Activated naive CD4-positive, alpha-beta T cell treated with anti-CD3 and anti-CD28 coated beads, Interleukin-2, amount 50 U/mL, for 24 hours (primary cell): ENCODE measurements around the gene TNFSF18.
"Not testable (repeated sequence)": the region's sequence is repeated elsewhere in the genome, so short reads cannot be mapped to it uniquely, and the experiment has no call there.

ENCODE experiments used
- H3K27ac Mint-ChIP-seq: one replicate; pipeline ENCODE4 v1.8.0; 2021; ENCODE audit warnings: mild to moderate bottlenecking, mixed read lengths
- H3K27me3 Mint-ChIP-seq: one replicate; pipeline ENCODE4 v1.8.0; 2021; ENCODE audit warnings: mixed read lengths
- H3K36me3 Mint-ChIP-seq: one replicate; pipeline ENCODE4 v1.8.0; 2021; ENCODE audit warnings: mixed read lengths
- H3K4me1 Mint-ChIP-seq: one replicate; pipeline ENCODE4 v1.8.0; 2021; ENCODE audit warnings: mixed read lengths
- H3K4me3 Mint-ChIP-seq: one replicate; pipeline ENCODE4 v1.8.0; 2021; ENCODE audit warnings: mild to moderate bottlenecking, mixed read lengths
- H3K9me3 Mint-ChIP-seq: one replicate; pipeline ENCODE4 v1.8.0; 2021; ENCODE audit warnings: mixed read lengths

TNFSF18 gene, protein sequence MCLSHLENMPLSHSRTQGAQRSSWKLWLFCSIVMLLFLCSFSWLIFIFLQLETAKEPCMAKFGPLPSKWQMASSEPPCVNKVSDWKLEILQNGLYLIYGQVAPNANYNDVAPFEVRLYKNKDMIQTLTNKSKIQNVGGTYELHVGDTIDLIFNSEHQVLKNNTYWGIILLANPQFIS

GRCh38 chr1:173050865-173051264 is at the start of gene TNFSF18:
TNFSF18 (minus strand) TSS chr1:173050941; CDS start chr1:173050896, 45 bp downstream.
- Mint-ChIP-seq H3K36me3 (no peaks in the 10 kb centered on the region), H3K27me3 (no peaks in the 10 kb centered on the region), H3K4me1 (peaks cover 6% of the 10 kb centered on the region), H3K4me3 (no peak within 1 kb of the TSS), H3K9me3 (no peaks in the 10 kb centered on the region), H3K27ac (no peak within 1 kb of the TSS)

- Mint-ChIP-seq H3K4me3 (no peak overlapping the region), H3K27me3 (no peaks in the 10 kb centered on the region), H3K36me3 (no peaks in the 10 kb centered on the region)
Measured at GRCh38 chr1:173099166-173099565, 48.4 kb upstream of the TNFSF18 start.

DNA sequence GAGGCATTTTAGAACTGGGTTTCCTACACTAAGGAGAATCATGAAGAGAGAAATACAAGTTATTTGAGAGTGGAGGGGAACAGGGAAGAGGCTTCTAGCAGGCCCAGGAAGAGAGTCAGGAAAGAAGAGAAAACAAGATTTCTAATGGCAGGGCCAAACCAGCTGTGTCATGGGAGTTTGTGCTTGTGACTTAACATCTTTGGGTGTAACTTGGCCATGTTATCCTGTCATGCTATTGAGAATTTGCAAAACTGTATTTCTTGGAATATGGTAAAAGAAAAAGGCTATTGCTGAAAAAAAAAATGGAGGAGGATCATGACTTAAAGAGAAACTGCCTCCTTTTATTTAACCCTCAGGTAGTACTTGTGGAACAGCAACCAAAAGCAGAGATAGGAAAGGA is 47.4 kb upstream of the TNFSF18 start:
- H3K27me3 Mint-ChIP-seq, result no peaks in the 10 kb centered on the region
- H3K9me3 Mint-ChIP-seq, result no peaks in the 10 kb centered on the region
- no peak overlapping the region for H3K4me3 Mint-ChIP-seq
- no peak overlapping the region for H3K27ac Mint-ChIP-seq
- no peaks in the 10 kb centered on the region for H3K36me3 Mint-ChIP-seq
- no peaks in the 10 kb centered on the region for H3K4me1 Mint-ChIP-seq

More at GRCh38 chr1:173099166-173099565, 48.4 kb upstream of the TNFSF18 start:
- Mint-ChIP-seq H3K9me3 (no peaks in the 10 kb centered on the region), H3K4me1 (no peaks in the 10 kb centered on the region), H3K27ac (no peak overlapping the region)

- no peaks in the 10 kb centered on the region for H3K36me3 Mint-ChIP-seq
- H3K9me3 Mint-ChIP-seq, result no peaks in the 10 kb centered on the region
- no peak overlapping the region for H3K27ac Mint-ChIP-seq
Measured at GRCh38 chr1:173097001-173097400, 46.3 kb upstream of the TNFSF18 start.

DNA sequence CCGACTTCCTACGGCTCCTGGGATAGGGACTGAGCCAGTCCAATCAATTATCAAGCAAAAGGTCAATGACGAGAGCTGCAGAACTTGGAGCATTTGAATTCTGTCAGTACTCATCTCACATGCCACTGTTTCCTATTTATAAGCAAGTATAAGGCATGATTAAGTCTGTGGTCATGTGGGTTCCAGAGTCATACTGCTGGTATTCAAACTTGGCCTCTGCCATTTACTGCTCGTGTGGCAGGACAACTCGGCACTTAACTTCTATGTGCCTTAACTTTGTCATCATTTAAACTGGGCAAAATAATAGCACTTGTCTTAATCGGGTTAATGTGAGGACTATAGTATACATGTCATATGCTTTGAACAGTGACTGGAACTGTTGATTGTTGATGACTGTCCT is 44.9 kb upstream of the TNFSF18 start:
- no peak overlapping the region for H3K27ac Mint-ChIP-seq
- H3K27me3 Mint-ChIP-seq, result no peaks in the 10 kb centered on the region
- H3K4me3 Mint-ChIP-seq, result no peak overlapping the region
- H3K9me3 Mint-ChIP-seq, result no peaks in the 10 kb centered on the region
- no peaks in the 10 kb centered on the region for H3K4me1 Mint-ChIP-seq
- H3K36me3 Mint-ChIP-seq, result no peaks in the 10 kb centered on the region

More at GRCh38 chr1:173097001-173097400, 46.3 kb upstream of the TNFSF18 start:
- Mint-ChIP-seq H3K4me1 (no peaks in the 10 kb centered on the region), H3K27me3 (no peaks in the 10 kb centered on the region), H3K4me3 (no peak overlapping the region)

DNA sequence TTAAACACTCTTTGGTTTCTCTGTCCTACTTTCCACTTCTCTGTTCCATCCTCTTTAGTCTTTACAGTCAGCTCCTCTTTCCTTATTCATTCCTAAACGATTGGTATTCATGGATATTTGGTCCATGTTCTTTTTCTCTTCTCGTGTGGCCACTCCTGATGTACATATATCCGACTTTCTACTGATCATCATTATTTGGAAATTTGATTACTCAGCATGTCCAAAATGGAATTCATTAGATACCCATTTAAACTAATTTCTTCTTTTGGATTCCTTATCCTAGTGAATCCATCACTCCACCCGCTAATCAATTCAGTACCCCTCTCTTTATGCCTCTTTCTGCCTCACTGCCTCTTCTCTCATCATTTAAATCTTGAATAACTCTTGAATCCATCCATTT is 43.8 kb upstream of the TNFSF18 start:
- Mint-ChIP-seq H3K27ac (no peak overlapping the region), H3K4me3 (no peak overlapping the region), H3K27me3 (no peaks in the 10 kb centered on the region), H3K9me3 (no peaks in the 10 kb centered on the region), H3K4me1 (no peaks in the 10 kb centered on the region), H3K36me3 (no peaks in the 10 kb centered on the region)

DNA sequence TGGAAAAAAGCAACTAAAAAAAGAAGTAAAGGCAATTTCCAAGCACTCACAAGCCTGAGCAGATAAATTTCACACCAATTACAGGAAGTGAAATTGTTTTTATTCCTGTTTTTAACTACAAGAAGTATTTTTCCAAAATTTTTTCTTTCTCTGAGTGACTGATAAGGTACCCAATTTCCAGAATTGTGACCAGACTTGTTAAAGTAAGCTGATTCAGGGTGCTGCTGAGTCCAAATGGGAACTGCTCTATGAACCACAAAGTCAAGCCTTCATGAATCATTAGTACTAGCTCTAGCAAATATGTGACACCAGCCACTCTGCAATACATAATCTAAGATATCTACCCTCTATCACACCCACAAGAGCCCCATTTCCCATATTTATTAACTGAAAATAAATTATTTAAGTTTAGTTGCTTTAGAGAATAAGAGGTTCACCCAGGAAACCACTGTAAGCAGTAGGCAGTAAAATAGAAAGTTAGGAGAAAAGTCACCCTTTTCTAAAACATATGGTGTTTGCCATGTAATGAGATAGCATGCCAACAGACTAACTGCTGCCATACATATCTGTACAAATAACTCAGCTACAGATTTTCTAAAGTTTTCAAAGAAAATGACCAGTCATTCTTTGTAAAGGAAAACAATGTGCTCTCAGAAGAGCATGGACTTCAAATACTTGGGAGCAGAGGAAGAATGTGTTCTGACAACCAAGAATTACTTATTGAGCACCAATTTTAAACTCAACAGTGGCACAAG is 43.1 kb upstream of the TNFSF18 start:
- no peaks in the 10 kb centered on the region for H3K9me3 Mint-ChIP-seq
- no peaks in the 10 kb centered on the region for H3K36me3 Mint-ChIP-seq
- H3K27ac Mint-ChIP-seq, result no peak overlapping the region
- H3K27me3 Mint-ChIP-seq, result no peaks in the 10 kb centered on the region
- no peak overlapping the region for H3K4me3 Mint-ChIP-seq
- no peaks in the 10 kb centered on the region for H3K4me1 Mint-ChIP-seq

- no peaks in the 10 kb centered on the region for H3K9me3 Mint-ChIP-seq
- no peak overlapping the region for H3K4me3 Mint-ChIP-seq
- H3K27me3 Mint-ChIP-seq, result peaks cover 4% of the 10 kb centered on the region
- H3K36me3 Mint-ChIP-seq, result no peaks in the 10 kb centered on the region
- no peaks in the 10 kb centered on the region for H3K4me1 Mint-ChIP-seq
- H3K27ac Mint-ChIP-seq, result no peak overlapping the region
Measured at GRCh38 chr1:173084292-173084691, 33.6 kb upstream of the TNFSF18 start.

GRCh38 chr1:173082913-173083312 is 32.2 kb upstream of the TNFSF18 start:
- Mint-ChIP-seq H3K36me3 (no peaks in the 10 kb centered on the region), H3K4me1 (no peaks in the 10 kb centered on the region), H3K4me3 (no peak overlapping the region), H3K9me3 (no peaks in the 10 kb centered on the region), H3K27ac (no peak overlapping the region), H3K27me3 (peaks cover 4% of the 10 kb centered on the region)

- H3K9me3 Mint-ChIP-seq, H3K27me3 Mint-ChIP-seq, H3K36me3 Mint-ChIP-seq, H3K4me1 Mint-ChIP-seq, H3K4me3 Mint-ChIP-seq, H3K27ac Mint-ChIP-seq: not testable (repeated sequence)
Measured at GRCh38 chr1:173074217-173074616, 23.5 kb upstream of the TNFSF18 start.

GRCh38 chr1:173064011-173064410 is 13.3 kb upstream of the TNFSF18 start:
- H3K36me3 Mint-ChIP-seq, result no peaks in the 10 kb centered on the region
- H3K27me3 Mint-ChIP-seq, result no peaks in the 10 kb centered on the region
- no peaks in the 10 kb centered on the region for H3K4me1 Mint-ChIP-seq
- H3K27ac Mint-ChIP-seq, result no peak overlapping the region
- peaks cover 5% of the 10 kb centered on the region for H3K9me3 Mint-ChIP-seq
- H3K4me3 Mint-ChIP-seq, result no peak overlapping the region

GRCh38 chr1:173063171-173063570 is 12.4 kb upstream of the TNFSF18 start:
- H3K4me3 Mint-ChIP-seq, result no peak overlapping the region
- peaks cover 5% of the 10 kb centered on the region for H3K9me3 Mint-ChIP-seq
- H3K27ac Mint-ChIP-seq, result no peak overlapping the region
- H3K4me1 Mint-ChIP-seq, result no peaks in the 10 kb centered on the region
- H3K36me3 Mint-ChIP-seq, result no peaks in the 10 kb centered on the region
- H3K27me3 Mint-ChIP-seq, result no peaks in the 10 kb centered on the region

DNA sequence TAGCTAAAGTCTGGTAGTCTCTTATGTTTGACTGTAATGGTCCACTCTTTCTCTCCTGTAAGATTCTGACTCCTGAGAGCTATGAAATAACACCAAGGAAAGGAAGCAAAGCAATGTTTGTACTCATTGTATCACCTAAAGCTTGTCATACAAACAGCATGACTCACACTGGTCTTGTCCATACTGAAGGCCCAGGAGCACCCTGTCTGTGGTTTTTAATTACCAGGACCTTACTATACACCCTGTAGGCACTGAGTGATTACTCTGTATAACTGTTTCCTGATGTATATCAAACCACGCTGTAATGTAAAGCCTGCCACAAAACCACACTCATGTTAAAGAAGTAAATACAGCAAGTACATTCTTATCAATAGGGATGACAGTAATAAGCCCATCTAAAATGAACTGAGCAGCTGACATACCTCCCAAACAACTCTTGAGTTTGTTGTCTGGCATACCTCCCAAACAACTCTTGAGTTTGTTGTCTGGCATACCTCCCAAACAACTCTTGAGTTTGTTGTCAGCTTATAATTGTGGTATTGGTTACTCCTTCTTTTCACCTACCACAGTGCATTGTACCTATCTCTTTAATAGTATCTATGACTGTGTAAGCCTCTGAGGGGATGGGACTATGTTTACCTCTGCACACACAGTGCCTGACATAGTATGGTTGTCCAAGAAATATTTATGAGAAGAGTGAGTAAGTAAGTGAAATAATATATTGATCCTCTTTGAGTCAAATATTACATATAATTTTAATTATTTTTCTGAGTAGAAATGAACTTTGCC is 11.6 kb upstream of the TNFSF18 start:
- Mint-ChIP-seq H3K27me3 (no peaks in the 10 kb centered on the region), H3K4me3 (no peak overlapping the region), H3K36me3 (no peaks in the 10 kb centered on the region), H3K27ac (no peak overlapping the region), H3K4me1 (no peaks in the 10 kb centered on the region), H3K9me3 (peaks cover 5% of the 10 kb centered on the region)

DNA sequence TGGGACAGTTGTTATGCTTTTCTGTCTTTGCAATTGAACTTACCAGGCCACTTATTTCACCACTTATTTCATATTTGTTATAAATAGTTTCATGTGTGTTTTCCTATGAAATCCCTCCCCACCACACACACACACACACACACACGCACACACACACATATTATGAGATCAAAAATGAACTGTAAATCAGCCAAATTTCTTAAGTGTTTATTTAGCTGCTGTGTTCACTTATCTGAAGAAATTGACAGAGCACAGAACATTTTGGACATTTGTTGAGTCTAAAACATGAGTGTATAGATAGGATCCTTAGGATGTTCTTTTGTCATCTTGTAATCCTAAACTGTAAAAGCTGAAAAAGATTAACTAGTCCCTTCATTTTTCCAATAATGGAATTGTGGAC is 7.8 kb upstream of the TNFSF18 start:
- H3K9me3 Mint-ChIP-seq, result no peaks in the 10 kb centered on the region
- no peaks in the 10 kb centered on the region for H3K36me3 Mint-ChIP-seq
- H3K27me3 Mint-ChIP-seq, result no peaks in the 10 kb centered on the region
- no peak overlapping the region for H3K27ac Mint-ChIP-seq
- no peak overlapping the region for H3K4me3 Mint-ChIP-seq
- no peaks in the 10 kb centered on the region for H3K4me1 Mint-ChIP-seq

DNA sequence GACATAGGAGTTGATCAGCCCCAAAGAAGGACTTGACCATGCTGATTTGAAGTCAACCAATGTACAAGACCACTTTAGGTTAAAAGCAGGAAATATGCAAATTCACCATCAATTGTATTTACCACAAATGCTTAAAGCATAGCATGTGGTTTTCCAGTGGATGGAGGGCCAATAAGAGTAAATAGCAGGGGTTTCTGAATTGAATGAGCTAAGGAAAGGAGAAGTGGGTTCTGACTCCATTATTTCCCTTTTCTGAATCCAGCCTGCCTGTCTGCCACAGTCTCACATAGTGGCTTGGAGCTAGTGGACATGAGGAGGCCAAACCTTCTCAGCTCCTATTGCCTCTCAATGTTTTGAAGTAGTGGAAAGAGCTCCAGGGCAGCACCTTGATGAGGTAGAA is 7.2 kb upstream of the TNFSF18 start:
- Mint-ChIP-seq H3K36me3 (no peaks in the 10 kb centered on the region), H3K27ac (no peak overlapping the region), H3K9me3 (no peaks in the 10 kb centered on the region), H3K27me3 (no peaks in the 10 kb centered on the region), H3K4me1 (no peaks in the 10 kb centered on the region), H3K4me3 (no peak overlapping the region)

- Mint-ChIP-seq H3K9me3 (no peaks in the 10 kb centered on the region), H3K36me3 (no peaks in the 10 kb centered on the region), H3K4me1 (no peaks in the 10 kb centered on the region), H3K27me3 (no peaks in the 10 kb centered on the region), H3K4me3 (no peak overlapping the region), H3K27ac (no peak overlapping the region)
Measured at GRCh38 chr1:173056365-173056764, 5.6 kb upstream of the TNFSF18 start.
